ENCODE data around the gene NUMB.

The NUMB gene

DNA sequence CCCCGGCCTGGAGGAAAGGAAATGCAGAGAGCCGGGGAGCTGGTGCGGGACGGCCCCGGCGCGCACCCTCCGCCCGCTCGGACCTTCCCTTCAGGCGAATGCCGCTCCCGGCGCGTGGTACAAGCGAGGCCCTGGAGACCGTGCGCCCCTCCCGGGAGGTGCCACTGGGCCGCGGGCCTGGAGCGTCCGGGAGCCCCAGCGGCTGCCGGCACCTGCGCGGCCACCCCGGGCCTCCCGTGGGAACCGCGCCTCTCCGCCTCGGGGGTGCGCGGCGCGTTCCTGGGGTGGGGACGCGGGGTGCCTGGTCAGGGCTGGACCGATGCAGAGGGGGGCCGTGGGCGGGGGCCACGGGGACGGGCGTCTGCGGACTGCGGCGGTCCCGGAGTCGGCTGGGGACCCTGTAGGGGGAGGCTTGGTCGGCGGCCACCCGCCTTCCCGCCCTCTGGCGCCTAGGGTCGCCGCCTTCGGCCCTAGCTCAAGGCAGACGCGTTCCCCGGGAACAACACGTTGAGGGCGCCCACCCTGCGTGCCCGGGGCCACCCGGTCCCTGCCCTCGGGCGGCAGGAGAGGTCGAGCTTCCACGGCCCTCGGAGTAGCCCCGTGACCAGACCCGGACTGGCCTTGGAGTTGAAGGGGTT is 220.4 kb downstream of the NUMB start:
- H3K36me3 ChIP-seq (ENCODE audit: control insufficient read depth, low read depth, low read length), result peaks cover 2% of the 10 kb centered on the region
- H3K4me1 ChIP-seq (ENCODE audit: control insufficient read depth, low read depth, low read length), result peaks cover 51% of the 10 kb centered on the region
- H3K27ac ChIP-seq (ENCODE audit: low read length), result no peak overlapping the region
- peaks cover 49% of the 10 kb centered on the region for H3K27me3 ChIP-seq (ENCODE audit: control insufficient read depth, insufficient read depth, low read length)
- peak overlapping the region; percentile 33 for H3K9ac ChIP-seq (ENCODE audit: low read length)
- H3K4me3 ChIP-seq (ENCODE audit: low read length), result peak overlapping the region; percentile 68
- H3K9me3 ChIP-seq (ENCODE audit: control insufficient read depth, low read depth, low read length), result no peaks in the 10 kb centered on the region

DNA sequence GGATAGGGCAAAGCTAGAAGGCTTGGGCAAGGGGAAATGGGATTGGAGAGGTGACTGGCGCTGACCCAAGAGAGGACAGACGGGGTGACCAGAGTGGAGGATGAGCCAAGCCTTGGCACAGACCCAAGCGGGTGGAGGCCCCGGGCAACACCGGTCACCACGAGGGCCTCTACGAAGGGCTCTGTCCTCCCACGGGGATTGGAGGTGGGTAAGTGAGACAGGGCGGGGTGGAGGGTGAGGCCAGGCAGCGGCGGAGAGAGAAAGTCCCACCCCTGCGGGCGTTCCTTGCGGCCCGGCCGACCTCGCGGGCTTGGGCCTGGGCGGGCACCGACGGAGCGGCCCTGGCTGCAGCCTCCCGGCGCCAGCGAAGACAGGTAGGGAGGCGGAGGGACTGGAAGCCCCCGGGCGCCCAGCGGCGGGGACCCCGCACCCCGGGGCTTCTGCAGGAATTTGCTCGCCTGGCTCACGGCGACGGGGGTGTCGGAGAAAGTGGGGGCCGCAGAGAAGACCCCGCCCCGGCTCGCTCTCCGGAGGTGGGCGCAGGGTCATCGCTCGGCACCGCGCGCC is 221.0 kb downstream of the NUMB start, which contains the start of gene PAPLN:
PAPLN (plus strand) TSS at position 288 of the 567 bp plus-strand sequence. CDS start 2,273 bp downstream, outside the sequence.
- H3K27me3 ChIP-seq (ENCODE audit: control insufficient read depth, insufficient read depth, low read length), result peaks cover 49% of the 10 kb centered on the region
- H3K4me3 ChIP-seq (ENCODE audit: low read length), result peak within 1 kb of the TSS; percentile 68
- H3K4me1 ChIP-seq (ENCODE audit: control insufficient read depth, low read depth, low read length), result peaks cover 57% of the 10 kb centered on the region
- H3K27ac ChIP-seq (ENCODE audit: low read length), result no peak within 1 kb of the TSS
- no peaks in the 10 kb centered on the region for H3K9me3 ChIP-seq (ENCODE audit: control insufficient read depth, low read depth, low read length)
- H3K36me3 ChIP-seq (ENCODE audit: control insufficient read depth, low read depth, low read length), result peaks cover 2% of the 10 kb centered on the region
- peak within 1 kb of the TSS; percentile 33 for H3K9ac ChIP-seq (ENCODE audit: low read length)

DNA sequence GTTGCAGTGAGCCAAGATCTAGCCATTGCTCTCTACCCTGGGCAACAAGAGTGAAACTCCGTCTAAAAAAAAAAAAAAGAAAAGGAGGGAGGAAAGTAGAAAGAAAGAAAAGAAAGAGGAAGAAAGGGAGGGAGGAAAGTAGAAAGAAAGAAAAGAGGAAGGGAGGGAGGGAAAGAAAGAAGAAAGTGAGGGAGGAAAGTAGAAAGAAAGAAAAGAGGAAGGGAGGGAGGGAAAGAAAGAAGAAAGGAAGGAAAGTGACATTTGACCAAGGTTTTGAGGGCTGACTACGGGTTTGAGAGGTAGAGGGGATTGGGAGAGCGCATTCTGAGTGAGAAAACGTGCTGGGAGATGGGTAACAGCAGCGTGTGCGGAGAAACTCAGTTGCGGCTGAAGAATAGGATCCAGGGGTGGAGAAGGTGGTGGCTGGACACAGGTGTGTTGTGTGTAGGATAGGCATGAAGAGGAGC is 221.6 kb downstream of the NUMB start:
- no peak overlapping the region for H3K9ac ChIP-seq (ENCODE audit: low read length)
- peaks cover 2% of the 10 kb centered on the region for H3K36me3 ChIP-seq (ENCODE audit: control insufficient read depth, low read depth, low read length)
- H3K27me3 ChIP-seq (ENCODE audit: control insufficient read depth, insufficient read depth, low read length), result peaks cover 49% of the 10 kb centered on the region
- peak overlapping the region; percentile 68 for H3K4me3 ChIP-seq (ENCODE audit: low read length)
- no peaks in the 10 kb centered on the region for H3K9me3 ChIP-seq (ENCODE audit: control insufficient read depth, low read depth, low read length)
- no peak overlapping the region for H3K27ac ChIP-seq (ENCODE audit: low read length)
- H3K4me1 ChIP-seq (ENCODE audit: control insufficient read depth, low read depth, low read length), result peaks cover 57% of the 10 kb centered on the region

DNA sequence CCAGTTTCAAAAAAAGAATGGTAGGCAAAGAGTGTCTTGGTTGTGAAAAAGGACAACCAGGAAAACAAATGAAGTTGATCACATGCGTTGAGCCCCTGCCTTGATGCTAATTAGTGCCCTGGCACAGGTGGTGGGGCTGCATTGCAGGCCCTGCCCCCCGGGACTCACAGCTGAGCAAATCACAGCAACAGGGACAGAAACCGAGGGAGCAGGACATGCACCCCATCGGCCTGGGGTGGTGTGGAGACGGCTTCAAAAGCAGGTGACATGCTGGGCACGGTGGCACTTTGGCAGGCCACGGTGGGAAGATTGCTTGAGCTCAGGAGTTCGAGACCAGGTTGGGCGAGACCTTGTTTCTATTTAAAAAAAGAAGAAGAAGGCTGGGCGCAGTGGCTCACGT is 222.2 kb downstream of the NUMB start:
- no peaks in the 10 kb centered on the region for H3K9me3 ChIP-seq (ENCODE audit: control insufficient read depth, low read depth, low read length)
- peak overlapping the region; percentile 68 for H3K4me3 ChIP-seq (ENCODE audit: low read length)
- peaks cover 60% of the 10 kb centered on the region for H3K4me1 ChIP-seq (ENCODE audit: control insufficient read depth, low read depth, low read length)
- H3K27ac ChIP-seq (ENCODE audit: low read length), result no peak overlapping the region
- H3K9ac ChIP-seq (ENCODE audit: low read length), result no peak overlapping the region
- H3K27me3 ChIP-seq (ENCODE audit: control insufficient read depth, insufficient read depth, low read length), result peaks cover 49% of the 10 kb centered on the region
- peaks cover 2% of the 10 kb centered on the region for H3K36me3 ChIP-seq (ENCODE audit: control insufficient read depth, low read depth, low read length)

DNA sequence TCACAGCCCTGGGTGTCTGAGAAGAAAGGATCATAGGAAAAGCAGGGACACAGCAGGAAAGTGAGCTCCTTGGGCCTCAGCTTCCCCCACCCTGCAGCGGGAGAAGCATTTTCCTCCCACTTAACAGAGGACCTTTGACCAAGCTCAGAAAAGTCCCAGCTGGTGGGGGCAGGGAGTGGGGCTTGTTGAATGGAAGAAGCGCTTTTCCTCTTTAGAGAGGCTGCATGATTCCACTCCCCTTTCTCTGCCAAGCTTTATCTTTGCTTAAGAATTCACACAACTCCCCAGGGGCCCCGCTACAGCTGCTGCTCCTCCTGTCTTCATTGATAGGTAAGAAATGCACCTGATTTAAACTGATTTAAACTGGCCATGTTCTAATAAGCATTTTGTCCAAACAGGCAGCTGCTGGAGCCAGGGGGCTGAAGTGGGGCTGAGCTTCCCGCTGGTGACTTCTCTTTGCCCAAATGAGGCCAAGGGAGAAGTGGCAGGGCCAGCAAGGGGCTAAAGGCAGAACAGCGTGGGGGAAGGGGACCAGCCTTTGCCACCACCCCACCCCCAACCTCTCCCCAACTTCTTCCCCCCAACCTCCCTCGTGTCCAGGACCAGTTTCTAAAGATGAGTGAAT is 222.7 kb downstream of the NUMB start:
- Histone ChIP-seq H3K27ac (ENCODE audit: low read length) (peak overlapping the region; percentile 68), H3K36me3 (ENCODE audit: control insufficient read depth, low read depth, low read length) (peaks cover 2% of the 10 kb centered on the region), H3K27me3 (ENCODE audit: control insufficient read depth, insufficient read depth, low read length) (peaks cover 49% of the 10 kb centered on the region), H3K4me3 (ENCODE audit: low read length) (peak overlapping the region; percentile 68), H3K9me3 (ENCODE audit: control insufficient read depth, low read depth, low read length) (no peaks in the 10 kb centered on the region), H3K4me1 (ENCODE audit: control insufficient read depth, low read depth, low read length) (peaks cover 60% of the 10 kb centered on the region), H3K9ac (ENCODE audit: low read length) (peak overlapping the region; percentile 24)

DNA sequence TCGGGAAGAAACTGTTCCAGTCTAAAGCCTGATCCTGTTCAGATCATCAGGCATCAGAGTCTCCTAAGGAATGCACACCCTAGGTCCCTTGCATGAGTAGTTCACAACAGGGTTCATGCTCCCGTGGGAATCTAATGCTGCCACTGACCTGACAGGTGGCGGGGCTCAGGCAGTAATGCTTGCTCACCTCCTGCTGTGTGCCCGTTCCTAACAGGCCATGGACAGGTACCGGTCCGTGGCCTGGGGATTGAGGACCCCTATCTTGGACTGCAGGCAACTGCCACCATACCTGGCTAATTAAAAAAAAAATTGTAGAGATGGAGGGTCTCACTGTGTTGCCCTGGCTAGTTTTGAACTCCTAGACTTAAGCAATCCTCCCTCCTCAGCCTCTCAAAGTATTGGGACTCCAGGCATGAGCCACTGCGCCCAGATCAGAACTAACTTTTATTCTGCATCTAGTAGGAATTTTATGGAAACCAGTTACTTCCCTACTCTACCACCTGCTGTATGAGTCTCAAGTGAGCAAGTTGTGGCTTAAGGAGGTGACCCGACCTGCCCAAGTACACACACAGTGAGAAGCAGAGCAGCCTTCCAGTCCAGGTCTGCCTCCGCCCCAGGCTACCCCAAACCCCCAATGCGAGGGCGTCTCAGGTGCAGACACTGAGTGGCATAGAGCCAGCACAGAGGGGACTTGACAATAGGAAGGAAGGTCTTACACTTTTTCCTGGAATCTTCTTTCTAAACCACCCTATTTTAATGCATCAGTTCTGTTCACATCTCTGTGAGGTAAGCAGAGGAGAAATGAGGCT is 223.6 kb downstream of the NUMB start:
- Histone ChIP-seq H3K9ac (ENCODE audit: low read length) (peak overlapping the region; percentile 24), H3K9me3 (ENCODE audit: control insufficient read depth, low read depth, low read length) (no peaks in the 10 kb centered on the region), H3K4me3 (ENCODE audit: low read length) (peak overlapping the region; percentile 68), H3K36me3 (ENCODE audit: control insufficient read depth, low read depth, low read length) (peaks cover 2% of the 10 kb centered on the region), H3K27ac (ENCODE audit: low read length) (peak overlapping the region; percentile 68), H3K27me3 (ENCODE audit: control insufficient read depth, insufficient read depth, low read length) (peaks cover 44% of the 10 kb centered on the region), H3K4me1 (ENCODE audit: control insufficient read depth, low read depth, low read length) (peaks cover 60% of the 10 kb centered on the region)

DNA sequence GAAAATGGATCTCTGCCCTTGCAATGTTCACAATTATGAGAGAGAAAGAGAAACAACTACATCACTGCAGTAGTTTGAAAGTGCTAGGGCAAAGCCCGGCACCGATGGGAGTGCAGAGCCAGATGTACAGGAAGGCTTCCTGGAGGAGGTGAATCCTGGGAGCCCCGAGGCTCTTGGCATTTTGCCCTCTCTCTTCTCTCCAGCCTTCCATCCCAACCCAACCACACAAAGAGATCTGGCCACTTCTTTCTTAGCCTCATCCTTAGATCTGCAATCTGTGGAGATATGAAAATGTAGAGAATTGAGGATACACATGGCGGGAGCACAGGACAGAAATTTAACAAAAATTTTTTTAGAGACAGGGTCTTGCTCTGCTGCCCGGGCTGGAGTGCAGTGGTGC is 224.3 kb downstream of the NUMB start:
- H3K4me1 ChIP-seq (ENCODE audit: control insufficient read depth, low read depth, low read length), result peaks cover 55% of the 10 kb centered on the region
- no peak overlapping the region for H3K9ac ChIP-seq (ENCODE audit: low read length)
- no peak overlapping the region for H3K4me3 ChIP-seq (ENCODE audit: low read length)
- H3K36me3 ChIP-seq (ENCODE audit: control insufficient read depth, low read depth, low read length), result peaks cover 2% of the 10 kb centered on the region
- peaks cover 37% of the 10 kb centered on the region for H3K27me3 ChIP-seq (ENCODE audit: control insufficient read depth, insufficient read depth, low read length)
- H3K9me3 ChIP-seq (ENCODE audit: control insufficient read depth, low read depth, low read length), result no peaks in the 10 kb centered on the region
- no peak overlapping the region for H3K27ac ChIP-seq (ENCODE audit: low read length)

DNA sequence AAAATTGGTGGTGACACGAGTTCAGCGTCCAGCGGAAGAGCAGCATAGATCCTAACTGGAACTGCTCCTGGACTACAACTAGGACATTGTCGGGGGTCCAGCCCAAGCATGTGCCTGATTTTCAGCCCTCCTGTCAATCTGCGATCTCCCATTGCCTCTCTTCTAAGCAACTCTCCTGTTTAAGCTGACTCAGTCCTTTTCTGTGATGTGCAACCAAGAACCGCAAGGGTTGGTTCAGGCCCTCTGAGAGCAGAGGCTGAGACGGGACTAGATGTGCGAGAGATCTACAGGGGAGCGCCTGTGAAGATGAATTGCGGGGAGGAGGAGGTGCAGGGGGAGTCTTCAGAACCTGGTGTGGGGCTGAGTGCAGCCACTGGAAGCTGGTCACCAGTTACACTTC is 224.8 kb downstream of the NUMB start:
- H3K36me3 ChIP-seq (ENCODE audit: control insufficient read depth, low read depth, low read length), result no peaks in the 10 kb centered on the region
- peaks cover 32% of the 10 kb centered on the region for H3K27me3 ChIP-seq (ENCODE audit: control insufficient read depth, insufficient read depth, low read length)
- H3K4me3 ChIP-seq (ENCODE audit: low read length), result no peak overlapping the region
- peaks cover 51% of the 10 kb centered on the region for H3K4me1 ChIP-seq (ENCODE audit: control insufficient read depth, low read depth, low read length)
- no peak overlapping the region for H3K27ac ChIP-seq (ENCODE audit: low read length)
- H3K9ac ChIP-seq (ENCODE audit: low read length), result no peak overlapping the region
- no peaks in the 10 kb centered on the region for H3K9me3 ChIP-seq (ENCODE audit: control insufficient read depth, low read depth, low read length)

DNA sequence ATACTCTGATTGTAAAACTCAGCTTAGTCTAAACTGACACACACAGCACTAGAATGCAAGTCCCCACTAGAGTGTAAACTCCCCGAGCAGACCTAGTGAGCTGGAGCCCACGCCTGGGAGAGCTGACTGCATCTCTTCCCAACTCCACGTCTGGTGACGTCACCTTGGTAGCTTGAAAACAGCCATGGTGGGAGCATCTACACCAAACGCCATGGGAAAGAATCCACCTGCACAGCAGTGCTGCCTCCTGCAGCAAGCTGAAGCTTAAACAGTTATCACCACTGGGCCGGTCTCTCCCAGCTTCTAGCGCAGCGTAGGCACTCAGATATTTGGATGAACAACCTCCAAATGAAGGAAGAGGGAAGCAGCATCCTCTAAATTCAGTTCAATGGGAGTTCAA is 225.4 kb downstream of the NUMB start:
- Histone ChIP-seq H3K9me3 (ENCODE audit: control insufficient read depth, low read depth, low read length) (no peaks in the 10 kb centered on the region), H3K27ac (ENCODE audit: low read length) (no peak overlapping the region), H3K27me3 (ENCODE audit: control insufficient read depth, insufficient read depth, low read length) (peaks cover 26% of the 10 kb centered on the region), H3K4me3 (ENCODE audit: low read length) (no peak overlapping the region), H3K9ac (ENCODE audit: low read length) (no peak overlapping the region), H3K4me1 (ENCODE audit: control insufficient read depth, low read depth, low read length) (peaks cover 50% of the 10 kb centered on the region), H3K36me3 (ENCODE audit: control insufficient read depth, low read depth, low read length) (no peaks in the 10 kb centered on the region)

DNA sequence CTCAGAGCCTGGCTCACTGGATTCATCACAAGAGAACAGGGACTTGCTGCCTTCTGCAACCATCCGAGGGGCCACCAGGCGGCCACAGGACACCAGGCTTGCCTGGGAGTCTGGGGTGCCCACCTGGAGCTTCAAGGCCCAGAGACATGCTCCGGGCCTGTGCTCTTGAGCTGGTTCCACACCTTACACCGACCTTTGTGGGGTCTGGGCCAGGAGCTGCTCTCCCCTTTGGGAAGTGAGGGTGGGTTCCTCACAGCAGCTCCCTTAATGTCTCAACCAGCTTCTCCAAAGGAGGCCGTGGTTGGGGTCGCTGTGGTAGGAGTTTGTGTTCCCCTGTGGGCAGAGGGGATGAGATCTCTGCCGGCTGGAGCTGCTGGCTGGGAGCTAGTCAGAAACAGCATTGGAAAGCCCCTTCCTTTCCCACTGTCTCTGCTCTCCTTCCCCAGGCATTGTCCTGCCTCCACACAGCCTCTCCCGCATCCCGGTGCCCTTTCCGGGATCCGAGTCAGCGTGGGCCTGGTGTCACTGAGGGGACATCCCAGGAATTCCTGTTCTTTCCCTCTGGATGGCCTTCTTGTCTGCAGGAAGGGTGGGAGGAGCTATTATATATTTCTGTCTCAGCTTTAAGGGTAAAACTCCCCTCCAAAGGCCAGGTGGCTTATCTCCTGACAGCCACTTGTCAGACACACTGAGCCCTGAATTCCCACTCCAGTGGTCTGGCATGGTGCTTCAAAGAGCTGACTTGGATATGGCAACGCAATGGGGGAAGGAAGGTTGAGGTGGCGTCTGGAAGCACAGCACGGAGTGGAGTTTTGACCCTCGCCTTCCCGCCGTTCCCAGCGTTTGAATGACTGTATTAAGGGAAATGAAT is 226.1 kb downstream of the NUMB start:
- H3K4me3 ChIP-seq (ENCODE audit: low read length), result no peak overlapping the region
- peaks cover 19% of the 10 kb centered on the region for H3K27me3 ChIP-seq (ENCODE audit: control insufficient read depth, insufficient read depth, low read length)
- H3K4me1 ChIP-seq (ENCODE audit: control insufficient read depth, low read depth, low read length), result peaks cover 50% of the 10 kb centered on the region
- H3K9ac ChIP-seq (ENCODE audit: low read length), result no peak overlapping the region
- no peaks in the 10 kb centered on the region for H3K9me3 ChIP-seq (ENCODE audit: control insufficient read depth, low read depth, low read length)
- no peaks in the 10 kb centered on the region for H3K36me3 ChIP-seq (ENCODE audit: control insufficient read depth, low read depth, low read length)
- no peak overlapping the region for H3K27ac ChIP-seq (ENCODE audit: low read length)
